Activated T-cell treated with anti-CD3 and anti-CD28 coated beads, Interleukin-2, amount 50 U/mL, for 24 hours (primary cell): ENCODE results near the gene DHRS7B.
"Not testable (repeated sequence)": the region's sequence is repeated elsewhere in the genome, so short reads cannot be mapped to it uniquely, and the experiment has no call there.

Source experiments
- DNase-seq: peaks from one replicate; pipeline ENCODE4 v3.0.0-alpha.2; 2020
- H3K27ac Mint-ChIP-seq: 2 replicates; pipeline ENCODE4 v1.8.0; 2020; ENCODE audit warnings: mild to moderate bottlenecking, mixed read lengths
- H3K27me3 Mint-ChIP-seq: 2 replicates; pipeline ENCODE4 v1.8.0; 2020; ENCODE audit warnings: mixed read lengths
- H3K36me3 Mint-ChIP-seq: 2 replicates; pipeline ENCODE4 v1.8.0; 2020; ENCODE audit warnings: low read depth, mixed read lengths
- H3K4me1 Mint-ChIP-seq: 2 replicates; pipeline ENCODE4 v1.8.0; 2020; ENCODE audit warnings: low read depth, mixed read lengths
- H3K4me3 Mint-ChIP-seq: 2 replicates; pipeline ENCODE4 v1.8.0; 2020; ENCODE audit warnings: mild to moderate bottlenecking, moderate library complexity, mixed read lengths
- H3K9me3 Mint-ChIP-seq: 2 replicates; pipeline ENCODE4 v1.8.0; 2020; ENCODE audit warnings: mixed read lengths

DHRS7B gene

GRCh38 chr17:21191698-21192097 is 64.9 kb downstream of the DHRS7B start:
- Mint-ChIP-seq H3K9me3 (no peaks in the 10 kb centered on the region), H3K4me3 (no peak overlapping the region), H3K36me3 (peaks cover 72% of the 10 kb centered on the region), H3K27me3 (no peaks in the 10 kb centered on the region), H3K27ac (peak overlapping the region; percentile 35), H3K4me1 (peaks cover 5% of the 10 kb centered on the region)
- no peak for DNase-seq

- not testable (repeated sequence) for H3K4me3 Mint-ChIP-seq, DNase-seq, H3K4me1 Mint-ChIP-seq, H3K27me3 Mint-ChIP-seq, H3K9me3 Mint-ChIP-seq
- peak overlapping the region; percentile 20 for H3K27ac Mint-ChIP-seq
- peaks cover 78% of the 10 kb centered on the region for H3K36me3 Mint-ChIP-seq
Measured at GRCh38 chr17:21192414-21192813, 65.7 kb downstream of the DHRS7B start.

GRCh38 chr17:21193031-21193430 is 66.3 kb downstream of the DHRS7B start:
- H3K36me3 Mint-ChIP-seq: peaks cover 84% of the 10 kb centered on the region
- H3K27me3 Mint-ChIP-seq: no peaks in the 10 kb centered on the region
- H3K9me3 Mint-ChIP-seq: no peaks in the 10 kb centered on the region

GRCh38 chr17:21194226-21194625 is 67.5 kb downstream of the DHRS7B start:
- no peak for DNase-seq
- H3K9me3 Mint-ChIP-seq: no peaks in the 10 kb centered on the region
- peaks cover 6% of the 10 kb centered on the region for H3K4me1 Mint-ChIP-seq
- no peaks in the 10 kb centered on the region for H3K27me3 Mint-ChIP-seq
- H3K27ac Mint-ChIP-seq: peak overlapping the region; percentile 47
- H3K36me3 Mint-ChIP-seq: peaks cover 83% of the 10 kb centered on the region
- H3K4me3 Mint-ChIP-seq: no peak overlapping the region

More at GRCh38 chr17:21193031-21193430, 66.3 kb downstream of the DHRS7B start:
- H3K4me1 Mint-ChIP-seq: peaks cover 5% of the 10 kb centered on the region
- DNase-seq: no peak
- no peak overlapping the region for H3K4me3 Mint-ChIP-seq
- H3K27ac Mint-ChIP-seq: peak overlapping the region; percentile 20

- peaks cover 9% of the 10 kb centered on the region for H3K4me1 Mint-ChIP-seq
- no peak overlapping the region for H3K27ac Mint-ChIP-seq
- no peaks in the 10 kb centered on the region for H3K27me3 Mint-ChIP-seq
- H3K36me3 Mint-ChIP-seq: peaks cover 82% of the 10 kb centered on the region
- DNase-seq: no peak
- H3K4me3 Mint-ChIP-seq: no peak overlapping the region
- no peaks in the 10 kb centered on the region for H3K9me3 Mint-ChIP-seq
Measured at GRCh38 chr17:21194703-21195102, 67.9 kb downstream of the DHRS7B start.

GRCh38 chr17:21196126-21196525 is 69.4 kb downstream of the DHRS7B start:
- Mint-ChIP-seq H3K9me3 (no peaks in the 10 kb centered on the region), H3K27ac (no peak overlapping the region), H3K4me3 (no peak overlapping the region), H3K4me1 (peaks cover 20% of the 10 kb centered on the region), H3K36me3 (peaks cover 81% of the 10 kb centered on the region), H3K27me3 (no peaks in the 10 kb centered on the region)
- DNase-seq: no peak

GRCh38 chr17:21198411-21198810 is 71.6 kb downstream of the DHRS7B start:
- Mint-ChIP-seq H3K9me3 (no peaks in the 10 kb centered on the region), H3K36me3 (peaks cover 75% of the 10 kb centered on the region), H3K4me1 (peaks cover 26% of the 10 kb centered on the region), H3K4me3 (no peak overlapping the region), H3K27ac (peak overlapping the region; percentile 80), H3K27me3 (no peaks in the 10 kb centered on the region)
- DNase-seq: no peak

- Mint-ChIP-seq H3K4me1 (peaks cover 26% of the 10 kb centered on the region), H3K9me3 (no peaks in the 10 kb centered on the region), H3K4me3 (no peak overlapping the region), H3K36me3 (peaks cover 69% of the 10 kb centered on the region), H3K27me3 (no peaks in the 10 kb centered on the region), H3K27ac (no peak overlapping the region)
- no peak for DNase-seq
Measured at GRCh38 chr17:21199311-21199710, 72.5 kb downstream of the DHRS7B start.

- Mint-ChIP-seq H3K27ac (peak overlapping the region; percentile 47), H3K36me3 (peaks cover 66% of the 10 kb centered on the region)
Measured at GRCh38 chr17:21199856-21200255, 73.1 kb downstream of the DHRS7B start.

GRCh38 chr17:21200590-21201297 is 74.0 kb downstream of the DHRS7B start:
- Mint-ChIP-seq H3K4me3 (no peak overlapping the region), H3K27ac (peak overlapping the region; percentile 45), H3K36me3 (peaks cover 69% of the 10 kb centered on the region), H3K9me3 (no peaks in the 10 kb centered on the region), H3K4me1 (peaks cover 40% of the 10 kb centered on the region), H3K27me3 (no peaks in the 10 kb centered on the region)
- DNase-seq: no peak

More at GRCh38 chr17:21199856-21200255, 73.1 kb downstream of the DHRS7B start:
- no peaks in the 10 kb centered on the region for H3K27me3 Mint-ChIP-seq
- peaks cover 31% of the 10 kb centered on the region for H3K4me1 Mint-ChIP-seq
- H3K4me3 Mint-ChIP-seq: no peak overlapping the region
- no peak for DNase-seq
- H3K9me3 Mint-ChIP-seq: no peaks in the 10 kb centered on the region

- no peak for DNase-seq
- Mint-ChIP-seq H3K27ac (peak overlapping the region; percentile 34), H3K4me3 (no peak overlapping the region), H3K4me1 (peaks cover 42% of the 10 kb centered on the region), H3K9me3 (no peaks in the 10 kb centered on the region), H3K27me3 (no peaks in the 10 kb centered on the region), H3K36me3 (peaks cover 68% of the 10 kb centered on the region)
Measured at GRCh38 chr17:21201298-21201595, 74.5 kb downstream of the DHRS7B start.

- H3K27me3 Mint-ChIP-seq: no peaks in the 10 kb centered on the region
- H3K36me3 Mint-ChIP-seq: peaks cover 65% of the 10 kb centered on the region
- no peak overlapping the region for H3K4me3 Mint-ChIP-seq
- H3K4me1 Mint-ChIP-seq: peaks cover 42% of the 10 kb centered on the region
- H3K27ac Mint-ChIP-seq: no peak overlapping the region
- DNase-seq: no peak
- H3K9me3 Mint-ChIP-seq: no peaks in the 10 kb centered on the region
Measured at GRCh38 chr17:21201874-21202273, 75.1 kb downstream of the DHRS7B start.

- no peak overlapping the region for H3K27ac Mint-ChIP-seq
- no peaks in the 10 kb centered on the region for H3K9me3 Mint-ChIP-seq
- H3K36me3 Mint-ChIP-seq: peaks cover 65% of the 10 kb centered on the region
- peaks cover 42% of the 10 kb centered on the region for H3K4me1 Mint-ChIP-seq
- no peak overlapping the region for H3K4me3 Mint-ChIP-seq
- DNase-seq: no peak
- H3K27me3 Mint-ChIP-seq: no peaks in the 10 kb centered on the region
Measured at GRCh38 chr17:21202512-21202911, 75.7 kb downstream of the DHRS7B start.

GRCh38 chr17:21204935-21205334 is 78.2 kb downstream of the DHRS7B start:
- Mint-ChIP-seq H3K9me3 (no peaks in the 10 kb centered on the region), H3K36me3 (peaks cover 65% of the 10 kb centered on the region), H3K4me1 (peaks cover 45% of the 10 kb centered on the region), H3K27me3 (no peaks in the 10 kb centered on the region), H3K4me3 (no peak overlapping the region), H3K27ac (peak overlapping the region; percentile 59)
- DNase-seq: no peak

- Mint-ChIP-seq H3K36me3 (peaks cover 76% of the 10 kb centered on the region), H3K27me3 (no peaks in the 10 kb centered on the region), H3K4me1 (peaks cover 59% of the 10 kb centered on the region), H3K9me3 (no peaks in the 10 kb centered on the region), H3K4me3 (no peak overlapping the region), H3K27ac (no peak overlapping the region)
- DNase-seq: no peak
Measured at GRCh38 chr17:21208352-21208751, 81.6 kb downstream of the DHRS7B start.
